Left colon (tissue), 2 donors: ENCODE data around the gene RAP1GAP2. TPM values are rescaled to one million over a fixed set of nuclear protein-coding genes. Genes with fewer than 3 reads are reported as not detected.
A peak's percentile ranks its signal among the peaks of the same experiment; 100 is the strongest.

Experiments
- ATAC-seq: fragments of 200-7000 bp; cut with Tn5 transposase; one replicate; pipeline ENCODE4 v1.9.1; 2020; ENCODE audit warnings: mild to moderate bottlenecking, moderate library complexity
- DNase-seq, 2 donors: peaks; one replicate each; pipeline ENCODE4 v3.0.0-alpha.2; 2020
- intact Hi-C, 2 donors: fragments of 100-400 bp; cut with DNase I in 1 of 2; cut with micrococcal nuclease in 1 of 2; formaldehyde crosslinking; loops; one replicate each; pipeline versions ENCODE4 v1.11.2 to v1.14.0; 2022; cut with DNase I, micrococcal nuclease
- total RNA-seq, 2 donors: library from RNA; stranded (reverse); fragmentation: NEBNext Ultra II Directional; extraction: Animal tissue kit (Norgen Biotek cat#: 25700); gene quantifications; one replicate each; pipeline ENCODE4 v1.2.1, GENCODE V29; 2021
- donor health status: DM: no; HTN: no; CAD: no.
- donor health status: DM: yes; HTN: yes; CAD: no.

Gene RAP1GAP2
- total RNA-seq, 2 donors from 2014 or later: 40.8 to 55.2 TPM

GRCh38 chr17:2897605-2898004 lies 101.4 kb downstream of the RAP1GAP2 start:
- intact Hi-C loops: no loop called here
- no peak for ATAC-seq
- no peak for DNase-seq

DNA sequence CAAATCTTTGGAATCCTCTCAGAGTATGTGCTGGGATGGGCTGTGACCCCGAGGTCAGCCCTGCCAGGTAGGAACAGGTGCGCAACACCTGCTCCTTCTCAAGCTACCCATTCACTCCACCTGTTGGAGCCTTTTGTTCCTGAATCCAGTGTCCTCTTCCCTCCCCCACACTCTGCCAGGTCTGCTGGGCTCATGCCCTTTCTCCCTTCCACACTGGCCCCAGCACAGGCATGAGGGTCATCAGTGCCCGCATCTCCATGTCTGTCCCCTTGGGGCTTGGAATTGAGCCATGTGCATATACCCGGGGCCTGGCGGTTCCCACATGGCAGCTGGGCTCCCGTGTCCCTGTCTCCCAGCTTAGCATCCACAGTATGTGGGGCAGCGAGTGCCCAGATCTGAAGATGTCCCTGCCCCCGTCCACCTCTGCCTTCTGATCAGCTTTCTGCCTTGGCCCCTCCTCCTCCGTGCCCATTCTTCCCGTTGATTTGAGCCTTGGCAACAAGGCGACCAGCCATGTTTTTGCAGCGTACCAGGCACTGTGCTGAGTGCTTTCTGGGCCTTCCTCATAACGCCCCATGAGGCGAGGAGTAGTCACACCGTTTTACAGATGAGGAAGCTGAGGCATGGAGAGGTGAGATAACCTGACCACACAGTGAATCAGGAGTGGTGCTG lies 102.2 kb downstream of the RAP1GAP2 start:
- intact Hi-C loops: no loop called here
- ATAC-seq (no peak), DNase-seq (peak; percentile 41 to 51)

DNA sequence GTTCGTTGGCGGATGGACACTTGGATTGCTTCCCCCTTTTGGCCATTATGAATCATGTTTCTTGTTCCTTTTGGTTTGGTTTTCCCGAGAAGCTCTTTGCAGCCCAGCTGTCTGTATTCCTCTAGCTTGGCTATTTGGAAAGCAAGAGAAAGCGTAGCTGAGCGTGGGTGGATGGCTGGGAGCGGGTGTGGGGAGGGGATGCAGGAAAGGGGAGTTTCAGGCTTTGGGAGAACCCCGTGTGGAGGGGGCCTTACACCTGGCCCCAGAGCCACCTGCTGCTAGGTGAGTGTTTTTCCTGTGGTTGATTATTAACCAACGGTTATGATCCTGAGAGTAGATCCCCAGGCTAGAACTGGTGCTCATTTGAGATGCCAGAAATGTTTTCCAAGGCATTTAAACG lies 103.7 kb downstream of the RAP1GAP2 start:
- intact Hi-C loops: no loop called here
- DNase-seq (no peak), ATAC-seq (peak; percentile 75)

DNA sequence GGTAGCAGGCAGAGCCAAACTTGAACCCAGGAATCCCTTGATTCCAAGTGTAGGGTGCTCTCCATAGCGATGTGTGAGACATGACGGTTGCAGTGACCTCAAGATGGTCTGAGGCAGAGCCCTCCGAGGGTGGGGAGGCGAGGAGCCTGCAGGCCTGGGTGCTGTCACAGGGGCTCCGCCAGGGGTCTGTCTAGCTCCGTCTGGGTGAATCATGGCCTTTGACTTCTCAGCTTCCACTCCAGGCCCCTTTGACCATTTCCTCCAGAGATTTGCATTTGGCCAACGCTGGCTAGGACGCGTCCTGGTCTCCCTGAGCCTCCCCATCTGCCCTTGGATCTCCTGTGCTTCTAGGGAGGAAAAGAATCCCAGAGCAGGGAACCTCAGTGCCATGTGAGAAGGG lies 104.6 kb downstream of the RAP1GAP2 start:
- ATAC-seq (no peak), DNase-seq (no peak)
- intact Hi-C loops: no loop called here

- intact Hi-C loops: no loop called here
- DNase-seq (no peak), ATAC-seq (peak; percentile 53)
Measured at GRCh38 chr17:2901582-2901981, 105.3 kb downstream of the RAP1GAP2 start.

- DNase-seq (no peak), ATAC-seq (no peak)
- intact Hi-C loops: no loop called here
Measured at GRCh38 chr17:2902546-2902945, 106.3 kb downstream of the RAP1GAP2 start.

GRCh38 chr17:2903193-2903974 lies 107.1 kb downstream of the RAP1GAP2 start:
- DNase-seq (no peak), ATAC-seq (peak; percentile 25)
- intact Hi-C loops: no loop called here

GRCh38 chr17:2904135-2904534 lies 107.9 kb downstream of the RAP1GAP2 start:
- DNase-seq (peak in 1 of 2 donors; percentile 49), ATAC-seq (peak; percentile 40)
- intact Hi-C loops: no loop called here

DNA sequence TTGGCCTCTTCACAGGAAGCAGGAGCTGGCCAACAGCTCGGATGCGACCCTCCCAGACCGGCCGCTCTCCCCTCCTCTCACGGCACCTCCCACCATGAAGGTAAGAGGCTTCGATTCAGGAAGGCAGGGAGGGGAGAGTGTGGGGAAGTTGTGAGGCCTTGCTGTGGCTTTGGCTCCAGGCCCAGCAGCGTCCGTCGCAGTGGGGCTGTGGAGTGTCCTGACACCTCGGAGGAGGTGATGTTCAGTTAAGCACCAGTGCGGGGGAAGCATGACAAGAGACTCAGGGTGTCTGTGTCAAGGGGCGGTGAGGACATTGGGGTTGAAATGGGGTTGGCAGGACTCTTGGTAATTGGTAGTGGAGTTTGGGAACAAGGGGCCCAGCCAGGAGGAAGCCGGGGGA lies 109.0 kb downstream of the RAP1GAP2 start:
- no peak for ATAC-seq
- no peak for DNase-seq
- intact Hi-C loops: no loop called here

GRCh38 chr17:2905696-2906501 lies 109.7 kb downstream of the RAP1GAP2 start:
- ATAC-seq: no peak
- no peak for DNase-seq
- intact Hi-C loops: no loop called here

DNA sequence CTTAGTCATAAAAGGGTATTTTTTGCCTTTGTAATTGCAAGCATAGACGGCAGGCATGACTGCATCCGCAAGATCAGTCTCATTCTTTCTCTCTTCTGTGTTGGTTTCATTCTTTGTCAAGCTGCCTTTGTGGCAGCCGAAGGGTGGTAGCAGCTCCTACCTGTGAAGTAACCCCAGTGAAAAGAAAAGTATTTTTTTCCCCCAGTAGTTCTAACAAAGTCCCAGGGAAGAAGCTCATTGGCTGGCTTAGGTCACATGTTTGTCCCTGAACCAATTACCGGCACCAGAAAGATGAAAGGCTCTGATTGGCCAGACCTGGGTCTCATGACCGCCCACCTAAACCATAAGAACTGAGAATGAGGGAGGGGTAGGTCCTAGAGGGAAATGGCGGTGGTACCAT lies 110.7 kb downstream of the RAP1GAP2 start:
- DNase-seq (no peak), ATAC-seq (no peak)
- intact Hi-C loops: no loop called here

DNA sequence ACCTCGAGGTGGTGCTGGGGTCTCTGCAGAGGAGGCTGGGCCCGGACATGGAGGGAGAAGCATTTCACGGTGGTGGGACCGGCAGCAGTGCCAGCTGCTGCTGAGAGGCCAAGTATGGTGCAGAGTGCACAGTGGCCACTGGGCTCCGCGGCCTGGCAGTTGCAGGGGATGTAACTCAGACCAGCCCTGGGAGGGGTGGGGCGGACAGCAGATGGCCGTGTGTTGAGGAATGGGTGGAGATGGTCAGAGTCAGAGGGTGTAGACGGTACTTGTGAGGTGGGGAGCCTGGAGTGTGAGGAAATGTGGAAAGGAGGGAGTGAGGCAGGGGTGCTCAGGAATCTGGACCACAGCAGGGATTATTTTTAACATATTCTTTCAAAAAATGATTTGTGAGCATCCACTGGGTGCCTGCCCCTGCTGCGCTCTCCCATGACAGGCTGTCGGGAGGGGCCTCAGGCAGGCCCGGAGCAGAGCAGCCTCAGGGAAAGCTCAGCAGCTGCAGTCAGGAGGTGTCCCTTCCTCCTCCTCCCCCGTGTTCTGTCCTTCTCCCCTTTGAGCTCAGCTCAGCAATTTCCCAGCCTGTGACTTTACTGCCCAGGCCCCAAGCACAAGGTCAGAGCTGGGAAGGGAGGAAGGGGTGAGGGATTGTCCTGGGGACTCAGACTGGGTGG lies 113.1 kb downstream of the RAP1GAP2 start:
- peak in 1 of 2 donors; percentile 46 for DNase-seq
- ATAC-seq: peak; percentile 81
- intact Hi-C loops: no loop called here

DNA sequence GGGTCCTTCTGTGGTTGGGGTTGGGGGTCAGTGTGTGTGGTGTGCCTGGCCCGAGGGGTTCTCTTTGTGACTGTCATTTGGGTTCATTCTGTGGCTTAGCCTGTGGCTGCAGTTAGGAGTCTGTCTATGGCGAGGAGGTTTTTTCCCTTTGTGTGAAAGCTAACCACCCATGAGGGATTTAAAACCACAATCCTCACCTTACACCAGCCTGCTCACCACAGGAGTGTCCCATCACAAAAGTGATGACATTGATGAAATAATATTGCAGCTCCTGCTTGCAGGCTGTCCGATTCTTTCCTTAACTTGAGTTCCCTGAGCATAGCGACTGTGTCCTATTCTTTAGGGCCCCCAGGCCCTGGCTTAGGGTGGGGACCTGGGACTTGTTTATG lies 113.6 kb downstream of the RAP1GAP2 start:
- DNase-seq (no peak), ATAC-seq (no peak)
- intact Hi-C loops: no loop called here

- intact Hi-C loops: no loop called here
- ATAC-seq (no peak), DNase-seq (no peak)
Measured at GRCh38 chr17:2911035-2911754, 115.0 kb downstream of the RAP1GAP2 start.

DNA sequence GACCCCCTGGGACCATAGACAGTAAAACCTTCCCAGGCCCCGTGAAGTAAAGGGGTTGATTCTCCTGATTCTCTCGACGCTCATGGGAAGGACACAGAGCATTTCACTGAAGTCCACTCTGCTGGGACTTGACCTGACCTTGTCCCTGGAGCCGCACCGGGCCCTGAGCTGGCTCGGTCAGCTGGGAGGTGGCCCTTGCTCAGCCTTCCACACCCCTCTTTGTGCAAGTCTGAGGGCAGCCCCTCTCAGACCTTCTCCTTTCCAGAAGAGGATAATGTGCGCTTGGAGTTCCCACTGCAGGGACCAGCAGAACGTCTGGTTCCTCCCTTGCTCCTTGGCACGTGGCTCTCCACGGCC lies 115.5 kb downstream of the RAP1GAP2 start:
- DNase-seq (no peak), ATAC-seq (no peak)
- intact Hi-C loops: no loop called here

DNA sequence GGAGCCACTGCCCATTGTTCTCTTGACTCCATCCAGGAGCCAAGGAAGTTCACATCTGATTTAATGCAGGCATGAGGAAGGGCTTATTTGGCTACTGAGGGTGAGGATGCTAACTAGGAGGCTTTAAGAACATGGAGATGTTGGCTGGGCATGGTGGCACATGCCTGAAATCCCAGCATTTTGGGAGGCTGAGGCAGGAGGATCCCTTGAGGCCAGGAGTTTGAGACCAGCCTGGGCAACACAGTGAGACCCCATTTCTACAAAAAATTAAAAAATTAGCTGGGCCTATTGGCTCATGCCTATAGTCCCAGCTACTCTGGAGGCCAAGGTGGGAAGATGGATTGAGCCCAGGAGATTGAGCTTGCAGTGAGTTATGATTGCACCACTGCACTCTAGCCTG lies 116.5 kb downstream of the RAP1GAP2 start:
- ATAC-seq: no peak
- intact Hi-C loops: no loop called here
- no peak for DNase-seq

- intact Hi-C loops: no loop called here
- no peak for ATAC-seq
- DNase-seq: no peak
Measured at GRCh38 chr17:2916461-2916860, 120.2 kb downstream of the RAP1GAP2 start.

DNA sequence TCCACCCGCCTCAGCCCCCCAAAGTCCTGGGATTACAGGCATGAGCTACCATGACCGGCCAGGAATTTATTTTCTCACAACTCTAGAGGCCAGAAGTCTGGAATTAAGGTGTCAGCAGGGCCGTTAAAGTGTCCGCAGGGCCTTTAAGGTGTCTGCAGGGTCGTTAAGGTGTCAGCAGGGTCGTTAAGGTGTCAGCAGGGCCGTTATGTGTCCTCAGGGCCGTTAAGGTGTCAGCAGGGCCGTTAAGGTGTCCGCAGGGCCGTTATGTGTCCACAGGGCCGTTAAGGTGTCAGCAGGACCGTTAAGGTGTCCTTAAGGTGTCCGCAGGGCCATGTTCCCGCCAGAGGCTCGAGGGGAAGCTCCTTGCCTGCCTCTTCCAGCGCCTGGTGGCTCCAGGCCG lies 125.2 kb downstream of the RAP1GAP2 start:
- intact Hi-C loops: no loop called here
- ATAC-seq: no peak
- no peak for DNase-seq

DNA sequence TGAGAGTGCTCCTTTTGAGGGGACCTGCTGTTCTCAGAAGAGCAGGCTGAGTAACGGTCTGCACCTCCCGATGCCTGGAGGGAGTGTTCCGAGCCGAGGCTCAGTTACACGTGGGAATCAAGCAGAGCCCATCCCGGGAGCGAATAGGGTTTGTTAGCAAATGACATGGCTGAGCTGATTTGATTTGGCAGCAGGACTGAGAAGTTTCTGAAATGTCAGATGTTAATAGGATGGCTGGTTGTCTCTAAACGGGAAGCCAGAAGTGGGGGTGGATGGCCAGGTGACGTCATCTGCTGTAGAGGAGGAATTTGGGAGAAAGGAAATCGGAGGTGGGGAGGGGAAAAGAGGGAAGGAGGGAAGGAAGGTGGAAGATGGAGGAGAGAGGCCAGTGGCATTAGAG lies 128.0 kb downstream of the RAP1GAP2 start:
- intact Hi-C loops: no loop called here
- ATAC-seq: no peak
- DNase-seq: no peak
